Measurements from ENCODE around the gene EMSY.

DNA sequence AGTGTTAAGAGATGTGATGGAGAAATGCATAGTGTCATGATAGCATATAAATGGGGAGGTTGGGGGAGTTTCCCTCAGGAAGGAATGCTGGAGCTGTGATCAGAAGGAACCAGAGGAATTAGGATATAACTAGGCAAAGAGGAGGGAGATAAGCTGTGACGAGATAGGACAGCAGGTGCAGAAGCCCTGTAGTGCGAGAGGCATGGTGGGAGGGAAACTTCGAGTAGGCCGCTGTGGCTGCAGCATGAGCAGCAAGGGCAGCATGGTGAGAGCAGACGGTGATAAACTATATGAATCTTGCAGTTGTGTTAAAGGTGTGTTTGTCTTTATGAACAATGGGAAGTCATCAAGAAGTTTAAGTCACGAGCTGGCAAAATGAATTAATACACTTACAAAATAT is 109.9 kb downstream of the EMSY start:
- TF ChIP-seq, protein P1, sequence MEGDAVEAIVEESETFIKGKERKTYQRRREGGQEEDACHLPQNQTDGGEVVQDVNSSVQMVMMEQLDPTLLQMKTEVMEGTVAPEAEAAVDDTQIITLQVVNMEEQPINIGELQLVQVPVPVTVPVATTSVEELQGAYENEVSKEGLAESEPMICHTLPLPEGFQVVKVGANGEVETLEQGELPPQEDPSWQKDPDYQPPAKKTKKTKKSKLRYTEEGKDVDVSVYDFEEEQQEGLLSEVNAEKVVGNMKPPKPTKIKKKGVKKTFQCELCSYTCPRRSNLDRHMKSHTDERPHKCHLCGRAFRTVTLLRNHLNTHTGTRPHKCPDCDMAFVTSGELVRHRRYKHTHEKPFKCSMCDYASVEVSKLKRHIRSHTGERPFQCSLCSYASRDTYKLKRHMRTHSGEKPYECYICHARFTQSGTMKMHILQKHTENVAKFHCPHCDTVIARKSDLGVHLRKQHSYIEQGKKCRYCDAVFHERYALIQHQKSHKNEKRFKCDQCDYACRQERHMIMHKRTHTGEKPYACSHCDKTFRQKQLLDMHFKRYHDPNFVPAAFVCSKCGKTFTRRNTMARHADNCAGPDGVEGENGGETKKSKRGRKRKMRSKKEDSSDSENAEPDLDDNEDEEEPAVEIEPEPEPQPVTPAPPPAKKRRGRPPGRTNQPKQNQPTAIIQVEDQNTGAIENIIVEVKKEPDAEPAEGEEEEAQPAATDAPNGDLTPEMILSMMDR (IDR thresholded peaks at IDR 0.05), result no peak
- no peak for TF ChIP-seq POLR2AphosphoS5 (IDR thresholded peaks at IDR 0.05)
